Caco-2 (cell line): ENCODE results near the gene MCTP1. TPM values are rescaled to one million over a fixed set of nuclear protein-coding genes. Genes with fewer than 3 reads are reported as not detected.

Experiments used
- BruUV-seq: library from RNA; stranded (reverse); fragments of 400-500 nt; replicated peaks from 2 replicates; lab custom pipeline; 2021; lab: Mats Ljungman, UMichigan
- CTCF ChIA-PET: fragments of 300-600 bp; sonication (Branson Sonifier 250); formaldehyde crosslinking; loops from one replicate; lab custom pipeline; 2022; ENCODE audit warnings: antibody characterized with exemption; lab: Charles Lee
- POLR2A ChIA-PET: fragments of 300-600 bp; sonication (Branson Sonifier 250); formaldehyde crosslinking; loops from one replicate; lab custom pipeline; 2022; ENCODE audit warnings: antibody characterized with exemption; lab: Charles Lee
- DNase-seq, 2 experiments: peaks; one replicate each; pipeline versions ENCODE4 v3.0.0 to v3.0.0-alpha.2; 2020 to 2022
- H3K27me3 ChIP-seq: replicated peaks from 2 replicates; pipeline ENCODE4 v1.6.0; 2011; ENCODE audit warnings: low read length; ENCODE audit not compliant: control insufficient read depth, insufficient read depth
- H3K36me3 ChIP-seq: 2 replicates; pipeline ENCODE4 v1.5.1; 2011; ENCODE audit warnings: low read length; ENCODE audit not compliant: control insufficient read depth, insufficient read depth
- H3K4me1 ChIP-seq: fragments of 250-450 bp; sonication (Bioruptor Pico); 2 replicates; pipeline ENCODE4 v1.5.1; 2020; ENCODE audit warnings: mild to moderate bottlenecking
- H3K4me3 ChIP-seq: 2 replicates; pipeline ENCODE4 v1.5.1; 2011; ENCODE audit warnings: low read depth, mild to moderate bottlenecking, control low read depth, low read length
- H3K9me3 ChIP-seq: fragments of 250-450 bp; sonication (Bioruptor Pico); 2 replicates; pipeline ENCODE4 v1.5.1; 2020; ENCODE audit warnings: mild to moderate bottlenecking, moderate library complexity
- H3K27ac Mint-ChIP-seq: one replicate; pipeline ENCODE4 v1.8.0; 2022; ENCODE audit warnings: mixed read lengths; ENCODE audit not compliant: unreplicated experiment
- H3K27me3 Mint-ChIP-seq: one replicate; pipeline ENCODE4 v1.8.0; 2022; ENCODE audit warnings: mixed read lengths; ENCODE audit not compliant: insufficient read depth, unreplicated experiment
- H3K36me3 Mint-ChIP-seq: one replicate; pipeline ENCODE4 v1.8.0; 2022; ENCODE audit warnings: mild to moderate bottlenecking, mixed read lengths; ENCODE audit not compliant: insufficient read depth, unreplicated experiment
- H3K4me1 Mint-ChIP-seq: one replicate; pipeline ENCODE4 v1.8.0; 2022; ENCODE audit warnings: low read depth, mixed read lengths; ENCODE audit not compliant: unreplicated experiment
- H3K4me3 Mint-ChIP-seq: one replicate; pipeline ENCODE4 v1.8.0; 2022; ENCODE audit warnings: mild to moderate bottlenecking, moderate library complexity, mixed read lengths; ENCODE audit not compliant: unreplicated experiment
- H3K9me3 Mint-ChIP-seq: one replicate; pipeline ENCODE4 v1.8.0; 2022; ENCODE audit warnings: mixed read lengths; ENCODE audit not compliant: unreplicated experiment
- intact Hi-C: fragments of 100-400 bp; cut with micrococcal nuclease; formaldehyde crosslinking; loops from one replicate; pipeline ENCODE4 v1.10.0; 2022; ENCODE audit not compliant: unreplicated experiment
- total RNA-seq: library from RNA; stranded (reverse); gene quantifications from 2 replicates; pipeline ENCODE4 v1.2.3, GENCODE V29; 2022
- TF ChIP-seq, protein P1 (sequence below), 2 experiments: fragments of 200-600 bp in 1 of 2; IDR thresholded peaks; 1 replicate in 1 of 2; 2 replicates in 1 of 2; pipeline versions ENCODE4 v1.5.1 to v1.8.0; 2011 to 2022; ENCODE audit warnings: antibody characterized with exemption in 1 of 2, control low read depth in 1 of 2, inconsistent platforms in 1 of 2, low read depth in 1 of 2, low read length in 1 of 2, mild to moderate bottlenecking in 1 of 2, moderate library complexity in 1 of 2; ENCODE audit not compliant: insufficient read depth in 1 of 2, severe bottlenecking in 1 of 2, unreplicated experiment in 1 of 2

The MCTP1 gene
- total RNA-seq, 1 experiment from 2014 or later = 3.2 TPM

DNA sequence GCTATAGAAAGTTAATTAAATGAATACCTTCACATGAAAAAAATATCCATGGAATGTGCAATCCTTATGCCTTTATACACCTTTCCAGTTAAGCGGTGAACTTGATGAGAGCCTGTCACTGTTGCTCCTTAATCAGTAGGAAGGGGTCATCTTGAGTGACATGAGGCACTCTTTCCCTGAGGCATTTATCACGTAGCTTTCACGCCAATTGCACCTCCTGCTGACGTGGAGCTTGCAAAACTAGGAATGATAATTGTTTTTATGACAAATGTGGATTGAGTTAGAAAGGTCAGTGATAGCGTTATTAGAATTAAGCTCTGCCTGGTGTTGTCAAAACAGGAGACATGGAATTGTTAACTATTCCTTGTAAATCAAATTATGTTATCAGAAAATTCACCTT is 586.7 kb downstream of the MCTP1 start:
- Mint-ChIP-seq H3K27ac (no peak overlapping the region), H3K9me3 (no peaks in the 10 kb centered on the region), H3K4me1 (no peaks in the 10 kb centered on the region), H3K27me3 (no peaks in the 10 kb centered on the region), H3K36me3 (no peaks in the 10 kb centered on the region), H3K4me3 (no peak overlapping the region)
- no peaks in the 10 kb centered on the region for H3K27me3 ChIP-seq
- no peak for DNase-seq
- TF ChIP-seq, protein P1, sequence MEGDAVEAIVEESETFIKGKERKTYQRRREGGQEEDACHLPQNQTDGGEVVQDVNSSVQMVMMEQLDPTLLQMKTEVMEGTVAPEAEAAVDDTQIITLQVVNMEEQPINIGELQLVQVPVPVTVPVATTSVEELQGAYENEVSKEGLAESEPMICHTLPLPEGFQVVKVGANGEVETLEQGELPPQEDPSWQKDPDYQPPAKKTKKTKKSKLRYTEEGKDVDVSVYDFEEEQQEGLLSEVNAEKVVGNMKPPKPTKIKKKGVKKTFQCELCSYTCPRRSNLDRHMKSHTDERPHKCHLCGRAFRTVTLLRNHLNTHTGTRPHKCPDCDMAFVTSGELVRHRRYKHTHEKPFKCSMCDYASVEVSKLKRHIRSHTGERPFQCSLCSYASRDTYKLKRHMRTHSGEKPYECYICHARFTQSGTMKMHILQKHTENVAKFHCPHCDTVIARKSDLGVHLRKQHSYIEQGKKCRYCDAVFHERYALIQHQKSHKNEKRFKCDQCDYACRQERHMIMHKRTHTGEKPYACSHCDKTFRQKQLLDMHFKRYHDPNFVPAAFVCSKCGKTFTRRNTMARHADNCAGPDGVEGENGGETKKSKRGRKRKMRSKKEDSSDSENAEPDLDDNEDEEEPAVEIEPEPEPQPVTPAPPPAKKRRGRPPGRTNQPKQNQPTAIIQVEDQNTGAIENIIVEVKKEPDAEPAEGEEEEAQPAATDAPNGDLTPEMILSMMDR (IDR thresholded peaks at IDR 0.05; ENCODE audit: insufficient read depth in 1 of 2, low read depth in 1 of 2, low read length in 1 of 2, severe bottlenecking in 1 of 2, unreplicated experiment in 1 of 2) = no peak
- H3K4me3 ChIP-seq = no peak overlapping the region
- H3K4me1 ChIP-seq = no peaks in the 10 kb centered on the region
- no peaks in the 10 kb centered on the region; the same call in 1 of the 2 replicates for H3K36me3 ChIP-seq
- BruUV-seq = no TSS peak
- intact Hi-C loops = no loop called here
- ChIA-PET POLR2A (no interaction called here), CTCF (no interaction called here)
- H3K9me3 ChIP-seq = no peaks in the 10 kb centered on the region

DNA sequence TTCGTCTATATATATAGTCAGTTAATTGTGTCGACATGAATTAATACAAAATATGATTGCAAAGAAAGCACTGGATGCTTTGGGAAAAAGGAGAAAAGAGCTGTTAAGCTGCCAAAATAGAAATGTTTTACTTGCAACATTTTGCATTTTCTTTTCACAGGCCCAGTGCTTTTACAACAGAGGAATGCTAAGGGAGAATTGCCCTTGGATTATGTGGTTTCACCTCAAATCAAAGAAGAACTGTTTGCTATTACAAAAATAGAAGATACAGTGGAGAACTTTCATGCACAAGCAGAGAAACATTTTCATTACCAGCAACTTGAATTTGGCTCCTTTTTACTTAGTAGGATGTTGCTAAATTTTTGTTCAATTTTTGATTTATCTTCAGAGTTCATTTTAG is 590.2 kb downstream of the MCTP1 start:
- no peaks in the 10 kb centered on the region for H3K4me1 Mint-ChIP-seq
- no peak overlapping the region for H3K27ac Mint-ChIP-seq
- no TSS peak for BruUV-seq
- TF ChIP-seq, protein P1 (IDR thresholded peaks at IDR 0.05; ENCODE audit: insufficient read depth in 1 of 2, low read depth in 1 of 2, low read length in 1 of 2, severe bottlenecking in 1 of 2, unreplicated experiment in 1 of 2) = no peak
- Histone ChIP-seq H3K4me1 (no peaks in the 10 kb centered on the region), H3K9me3 (no peaks in the 10 kb centered on the region), H3K36me3 (no peaks in the 10 kb centered on the region; the same call in none of the 2 replicates), H3K27me3 (no peaks in the 10 kb centered on the region), H3K4me3 (no peak overlapping the region)
- no peaks in the 10 kb centered on the region for H3K27me3 Mint-ChIP-seq
- no peak overlapping the region for H3K4me3 Mint-ChIP-seq
- H3K9me3 Mint-ChIP-seq = no peaks in the 10 kb centered on the region
- peaks cover 5% of the 10 kb centered on the region for H3K36me3 Mint-ChIP-seq
- intact Hi-C loops = no loop called here
- CTCF ChIA-PET = no interaction called here
- no peak for DNase-seq
- POLR2A ChIA-PET = no interaction called here

DNA sequence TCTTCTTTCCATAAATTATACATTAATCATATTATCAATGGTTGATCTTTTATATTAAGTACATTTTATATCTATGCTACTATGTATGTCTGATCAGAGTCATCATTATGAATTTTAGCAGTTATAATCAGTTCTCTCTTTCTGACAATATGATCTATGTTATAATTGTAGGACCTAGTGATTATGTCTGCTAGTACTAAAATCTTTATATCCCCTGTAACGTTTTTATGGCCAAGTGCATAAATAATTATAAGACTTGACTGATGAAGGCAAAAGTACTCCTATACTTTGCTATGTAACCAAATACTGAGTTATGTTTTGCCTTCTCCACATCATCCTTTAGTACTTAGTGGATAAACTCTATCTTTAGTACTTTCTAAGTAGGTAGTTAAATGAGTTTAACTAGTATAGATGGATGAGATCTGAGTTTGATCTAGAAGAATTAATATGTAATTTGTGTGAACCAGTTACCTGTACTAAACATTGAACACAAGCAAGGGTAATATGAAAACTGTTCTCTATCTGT is 591.0 kb downstream of the MCTP1 start:
- no peaks in the 10 kb centered on the region for H3K4me1 ChIP-seq
- Mint-ChIP-seq H3K9me3 (no peaks in the 10 kb centered on the region), H3K36me3 (peaks cover 5% of the 10 kb centered on the region), H3K27me3 (no peaks in the 10 kb centered on the region), H3K4me3 (no peak overlapping the region), H3K4me1 (no peaks in the 10 kb centered on the region), H3K27ac (no peak overlapping the region)
- H3K4me3 ChIP-seq = no peak overlapping the region
- no peak for DNase-seq
- no peaks in the 10 kb centered on the region; the same call in none of the 2 replicates for H3K36me3 ChIP-seq
- ChIA-PET POLR2A (no interaction called here), CTCF (no interaction called here)
- no TSS peak for BruUV-seq
- intact Hi-C loops = loop anchor here (1.0 to 2.0 kb wide), 3 partner anchors 45 to 169 kb away; partner anchors contain the start of genes KIAA0825 and SLF1
- TF ChIP-seq, protein P1 (IDR thresholded peaks at IDR 0.05; ENCODE audit: insufficient read depth in 1 of 2, low read depth in 1 of 2, low read length in 1 of 2, severe bottlenecking in 1 of 2, unreplicated experiment in 1 of 2) = no peak
- H3K27me3 ChIP-seq = no peaks in the 10 kb centered on the region
- H3K9me3 ChIP-seq = no peaks in the 10 kb centered on the region
